ENCODE measurements around the gene ANKRD40.

ANKRD40 gene

GRCh38 chr17:50693036-50693682, 14.6 kb downstream of the ANKRD40 start:
- H3K9me3 ChIP-seq (ENCODE audit: control insufficient read depth in 5 of 5, low read length in 5 of 5): no peaks in the 10 kb centered on the region
- no peak overlapping the region for H3K9ac ChIP-seq (ENCODE audit: low read length in 5 of 5)
- H3K4me3 ChIP-seq (ENCODE audit: low read depth in 1 of 5, low read length in 5 of 5): no peak overlapping the region
- H3K4me1 ChIP-seq (ENCODE audit: control insufficient read depth in 5 of 5, insufficient read depth in 5 of 5, low read length in 5 of 5): peaks cover 0 to 12% (median 0%) of the 10 kb centered on the region in 5 donors
- H3K27ac ChIP-seq (ENCODE audit: low read depth, low read length): no peak overlapping the region
- H3K27me3 ChIP-seq (ENCODE audit: control insufficient read depth in 5 of 5, insufficient read depth in 4 of 5, low read length in 5 of 5): no peaks in the 10 kb centered on the region
- peaks cover 33 to 60% (median 51%) of the 10 kb centered on the region in 5 donors for H3K36me3 ChIP-seq (ENCODE audit: control insufficient read depth in 5 of 5, insufficient read depth in 5 of 5, low read length in 5 of 5)

DNA sequence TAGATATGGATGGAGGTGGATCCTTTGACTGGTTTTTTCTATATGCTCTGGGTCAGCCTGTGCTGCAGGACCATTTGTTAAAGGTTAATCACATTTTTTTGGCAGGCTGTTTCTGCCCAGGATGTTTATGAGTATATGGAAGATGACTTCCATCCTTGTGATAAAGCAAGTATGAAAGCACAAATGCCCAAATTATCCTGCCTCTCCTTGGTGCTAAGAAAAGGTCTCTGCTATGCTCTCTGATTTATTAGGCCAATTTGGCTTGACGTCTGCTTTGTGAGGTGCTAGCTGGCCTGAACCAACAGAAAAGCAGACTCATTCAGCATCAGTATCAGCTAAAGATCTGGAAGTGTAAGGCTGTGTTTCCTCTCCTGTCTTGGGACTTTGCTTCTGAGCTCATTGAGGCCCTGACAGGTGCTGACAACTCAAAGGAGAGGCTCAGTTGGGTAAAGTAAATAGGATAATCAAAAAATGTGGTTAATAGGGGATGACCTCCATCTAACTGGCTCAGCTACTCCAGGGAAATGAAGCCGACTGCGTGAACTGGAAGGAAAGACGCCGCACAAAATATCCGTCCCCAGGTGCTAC, 15.2 kb downstream of the ANKRD40 start:
- Histone ChIP-seq H3K9me3 (ENCODE audit: control insufficient read depth in 5 of 5, low read length in 5 of 5) (no peaks in the 10 kb centered on the region), H3K4me1 (ENCODE audit: control insufficient read depth in 5 of 5, insufficient read depth in 5 of 5, low read length in 5 of 5) (peaks cover 0 to 13% (median under 1%) of the 10 kb centered on the region in 5 donors), H3K27ac (ENCODE audit: low read depth, low read length) (no peak overlapping the region), H3K27me3 (ENCODE audit: control insufficient read depth in 5 of 5, insufficient read depth in 4 of 5, low read length in 5 of 5) (no peaks in the 10 kb centered on the region), H3K36me3 (ENCODE audit: control insufficient read depth in 5 of 5, insufficient read depth in 5 of 5, low read length in 5 of 5) (peaks cover 29 to 55% (median 45%) of the 10 kb centered on the region in 5 donors), H3K4me3 (ENCODE audit: low read depth in 1 of 5, low read length in 5 of 5) (no peak overlapping the region), H3K9ac (ENCODE audit: low read length in 5 of 5) (no peak overlapping the region)

DNA sequence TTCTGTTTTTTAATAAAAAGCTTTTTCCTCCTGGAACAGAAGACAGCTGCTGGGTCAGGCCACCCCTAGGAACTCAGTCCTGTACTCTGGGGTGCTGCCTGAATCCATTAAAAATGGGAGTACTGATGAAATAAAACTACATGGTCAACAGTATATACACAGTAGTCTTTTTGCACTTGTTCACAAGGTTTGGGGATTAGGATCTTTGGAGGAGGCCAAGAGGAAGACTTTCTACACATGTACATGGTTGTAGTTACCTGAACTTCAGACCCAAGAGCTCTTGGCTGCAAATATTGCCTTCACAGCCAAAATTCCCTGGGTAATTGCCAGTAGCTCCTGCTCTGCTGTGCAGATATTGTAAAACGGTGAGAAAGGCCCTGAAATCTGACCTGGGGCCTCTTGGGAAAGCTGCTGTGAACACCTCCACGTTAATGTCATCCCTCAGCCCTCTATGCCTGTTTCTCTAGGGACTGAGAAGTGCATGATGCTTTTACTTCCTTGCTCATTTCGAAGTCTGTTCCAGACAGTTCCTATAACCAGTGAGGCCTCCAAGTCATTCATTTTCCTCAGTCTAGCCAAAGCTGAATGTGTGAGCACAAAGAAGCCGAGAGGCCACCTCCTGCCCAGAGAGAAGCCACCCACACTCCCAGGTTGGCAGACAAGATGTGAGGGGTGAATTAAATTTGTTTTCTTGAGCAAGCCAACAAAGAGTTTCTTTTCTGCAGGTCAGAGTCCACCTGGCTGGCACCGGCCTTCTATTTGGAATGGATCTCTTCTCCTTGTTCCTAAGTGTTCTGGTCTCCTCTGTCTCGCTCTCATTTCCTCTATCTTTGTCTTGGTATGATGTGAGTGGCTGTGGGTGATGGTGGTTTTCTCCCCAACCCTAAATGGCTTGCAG, 15.9 kb downstream of the ANKRD40 start:
- H3K27me3 ChIP-seq (ENCODE audit: control insufficient read depth in 5 of 5, insufficient read depth in 4 of 5, low read length in 5 of 5): no peaks in the 10 kb centered on the region
- no peak overlapping the region for H3K9ac ChIP-seq (ENCODE audit: low read length in 5 of 5)
- no peaks in the 10 kb centered on the region for H3K9me3 ChIP-seq (ENCODE audit: control insufficient read depth in 5 of 5, low read length in 5 of 5)
- peaks cover 0 to 19% (median 8%) of the 10 kb centered on the region in 5 donors for H3K4me1 ChIP-seq (ENCODE audit: control insufficient read depth in 5 of 5, insufficient read depth in 5 of 5, low read length in 5 of 5)
- no peak overlapping the region for H3K4me3 ChIP-seq (ENCODE audit: low read depth in 1 of 5, low read length in 5 of 5)
- no peak overlapping the region for H3K27ac ChIP-seq (ENCODE audit: low read depth, low read length)
- peaks cover 23 to 47% (median 38%) of the 10 kb centered on the region in 5 donors for H3K36me3 ChIP-seq (ENCODE audit: control insufficient read depth in 5 of 5, insufficient read depth in 5 of 5, low read length in 5 of 5)

- no peak overlapping the region for H3K9ac ChIP-seq (ENCODE audit: low read length in 5 of 5)
- H3K36me3 ChIP-seq (ENCODE audit: control insufficient read depth in 5 of 5, insufficient read depth in 5 of 5, low read length in 5 of 5): peaks cover 16 to 40% (median 30%) of the 10 kb centered on the region in 5 donors
- H3K9me3 ChIP-seq (ENCODE audit: control insufficient read depth in 5 of 5, low read length in 5 of 5): no peaks in the 10 kb centered on the region
- H3K27ac ChIP-seq (ENCODE audit: low read depth, low read length): no peak overlapping the region
- peaks cover 0 to 19% (median 9%) of the 10 kb centered on the region in 5 donors for H3K4me1 ChIP-seq (ENCODE audit: control insufficient read depth in 5 of 5, insufficient read depth in 5 of 5, low read length in 5 of 5)
- H3K27me3 ChIP-seq (ENCODE audit: control insufficient read depth in 5 of 5, insufficient read depth in 4 of 5, low read length in 5 of 5): no peaks in the 10 kb centered on the region
- no peak overlapping the region for H3K4me3 ChIP-seq (ENCODE audit: low read depth in 1 of 5, low read length in 5 of 5)
Observed at GRCh38 chr17:50690887-50691549, 16.7 kb downstream of the ANKRD40 start.

GRCh38 chr17:50689956-50690886, 17.5 kb downstream of the ANKRD40 start:
- no peaks in the 10 kb centered on the region for H3K9me3 ChIP-seq (ENCODE audit: control insufficient read depth in 5 of 5, low read length in 5 of 5)
- H3K9ac ChIP-seq (ENCODE audit: low read length in 5 of 5): no peak overlapping the region
- peaks cover 0 to 19% (median 9%) of the 10 kb centered on the region in 5 donors for H3K4me1 ChIP-seq (ENCODE audit: control insufficient read depth in 5 of 5, insufficient read depth in 5 of 5, low read length in 5 of 5)
- H3K27me3 ChIP-seq (ENCODE audit: control insufficient read depth in 5 of 5, insufficient read depth in 4 of 5, low read length in 5 of 5): no peaks in the 10 kb centered on the region
- H3K4me3 ChIP-seq (ENCODE audit: low read depth in 1 of 5, low read length in 5 of 5): no peak overlapping the region
- H3K36me3 ChIP-seq (ENCODE audit: control insufficient read depth in 5 of 5, insufficient read depth in 5 of 5, low read length in 5 of 5): peaks cover 13 to 32% (median 22%) of the 10 kb centered on the region in 5 donors
- no peak overlapping the region for H3K27ac ChIP-seq (ENCODE audit: low read depth, low read length)

DNA sequence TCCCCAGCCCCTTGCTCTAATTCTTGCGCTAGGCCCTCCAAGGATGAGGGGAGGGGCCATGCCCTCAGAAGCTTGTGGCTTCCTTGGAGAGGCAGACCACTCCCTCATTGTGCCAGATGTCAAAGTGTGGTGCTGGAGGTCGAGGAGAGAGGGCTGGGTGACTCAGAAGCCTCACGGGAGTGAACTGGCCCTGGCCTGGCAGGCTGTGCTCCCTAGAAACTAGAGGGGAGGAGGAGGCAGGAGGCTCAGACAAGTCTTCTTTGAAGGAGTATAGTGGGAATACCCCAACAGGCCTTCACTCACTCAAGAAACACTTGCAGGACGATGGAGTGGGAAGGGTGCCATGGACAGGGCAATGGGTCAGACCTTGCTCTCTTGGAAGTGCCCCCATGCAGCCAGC, 18.5 kb downstream of the ANKRD40 start:
- no peak overlapping the region for H3K9ac ChIP-seq (ENCODE audit: low read length in 5 of 5)
- H3K27me3 ChIP-seq (ENCODE audit: control insufficient read depth in 5 of 5, insufficient read depth in 4 of 5, low read length in 5 of 5): no peaks in the 10 kb centered on the region
- no peak overlapping the region for H3K4me3 ChIP-seq (ENCODE audit: low read depth in 1 of 5, low read length in 5 of 5)
- H3K36me3 ChIP-seq (ENCODE audit: control insufficient read depth in 5 of 5, insufficient read depth in 5 of 5, low read length in 5 of 5): peaks cover 10 to 25% (median 17%) of the 10 kb centered on the region in 5 donors
- no peaks in the 10 kb centered on the region for H3K9me3 ChIP-seq (ENCODE audit: control insufficient read depth in 5 of 5, low read length in 5 of 5)
- peaks cover 0 to 19% (median 9%) of the 10 kb centered on the region in 5 donors for H3K4me1 ChIP-seq (ENCODE audit: control insufficient read depth in 5 of 5, insufficient read depth in 5 of 5, low read length in 5 of 5)
- H3K27ac ChIP-seq (ENCODE audit: low read depth, low read length): no peak overlapping the region

DNA sequence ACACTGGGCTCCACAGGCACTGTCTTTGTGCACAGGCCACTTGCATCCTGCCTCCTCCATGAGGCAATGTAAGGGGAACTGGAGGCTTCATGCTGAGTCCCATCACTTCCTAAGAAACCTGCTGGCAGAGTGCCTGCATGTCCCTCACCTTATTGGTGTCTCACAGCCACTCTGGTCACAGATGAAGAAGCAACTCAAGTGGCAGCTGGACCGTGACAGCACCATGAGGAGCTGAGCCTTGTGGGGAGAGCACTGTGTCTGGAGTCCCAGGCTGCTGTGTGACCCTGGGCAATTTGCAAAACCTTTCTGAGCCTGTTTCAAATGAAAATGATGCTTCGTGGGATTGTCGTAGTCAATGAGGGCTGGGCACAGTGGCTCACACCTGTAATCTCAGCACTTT, 19.5 kb downstream of the ANKRD40 start:
- no peaks in the 10 kb centered on the region for H3K27me3 ChIP-seq (ENCODE audit: control insufficient read depth in 5 of 5, insufficient read depth in 4 of 5, low read length in 5 of 5)
- H3K27ac ChIP-seq (ENCODE audit: low read depth, low read length): no peak overlapping the region
- H3K9me3 ChIP-seq (ENCODE audit: control insufficient read depth in 5 of 5, low read length in 5 of 5): no peaks in the 10 kb centered on the region
- H3K4me3 ChIP-seq (ENCODE audit: low read depth in 1 of 5, low read length in 5 of 5): no peak overlapping the region
- peaks cover 6 to 17% (median 12%) of the 10 kb centered on the region in 5 donors for H3K36me3 ChIP-seq (ENCODE audit: control insufficient read depth in 5 of 5, insufficient read depth in 5 of 5, low read length in 5 of 5)
- H3K4me1 ChIP-seq (ENCODE audit: control insufficient read depth in 5 of 5, insufficient read depth in 5 of 5, low read length in 5 of 5): peaks cover 0 to 19% (median 9%) of the 10 kb centered on the region in 5 donors
- no peak overlapping the region for H3K9ac ChIP-seq (ENCODE audit: low read length in 5 of 5)

DNA sequence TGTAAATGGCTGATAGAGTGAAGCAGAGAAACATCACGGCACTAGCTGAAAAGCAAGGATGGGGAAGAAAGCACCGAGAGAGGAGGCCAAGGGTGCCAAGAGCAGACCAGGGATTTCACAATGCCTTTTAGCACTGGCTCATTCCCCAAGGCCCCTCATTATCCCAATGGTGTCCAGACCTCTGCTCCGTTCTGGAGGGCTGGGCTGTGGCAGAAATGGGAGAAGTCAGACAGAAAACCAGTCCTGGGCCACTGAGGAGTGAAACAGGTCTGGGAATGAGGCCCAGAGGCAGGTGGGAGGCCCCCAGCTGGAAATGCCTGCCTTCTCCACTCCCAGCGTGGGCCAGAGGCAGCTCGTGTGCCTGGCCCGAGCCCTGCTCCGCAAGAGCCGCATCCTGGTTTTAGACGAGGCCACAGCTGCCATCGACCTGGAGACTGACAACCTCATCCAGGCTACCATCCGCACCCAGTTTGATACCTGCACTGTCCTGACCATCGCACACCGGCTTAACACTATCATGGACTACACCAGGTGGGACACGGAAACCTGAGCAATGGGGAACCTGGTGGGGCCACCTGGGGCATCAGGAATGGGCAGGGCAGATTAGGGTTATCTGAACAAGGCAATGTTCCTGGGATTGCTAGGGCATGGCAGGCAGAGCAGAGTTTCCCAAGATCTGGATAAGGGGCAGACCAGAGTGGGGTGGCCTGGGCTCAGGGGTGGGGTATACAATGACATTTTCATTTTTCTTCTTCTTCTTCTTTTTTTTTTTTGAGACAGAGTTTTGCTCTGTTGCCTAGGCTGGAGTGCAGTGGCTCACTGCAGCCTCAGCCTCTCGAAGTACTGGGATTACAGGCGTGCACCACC, 20.3 kb downstream of the ANKRD40 start:
- Histone ChIP-seq H3K9me3 (ENCODE audit: control insufficient read depth in 5 of 5, low read length in 5 of 5) (no peaks in the 10 kb centered on the region), H3K9ac (ENCODE audit: low read length in 5 of 5) (no peak overlapping the region), H3K27me3 (ENCODE audit: control insufficient read depth in 5 of 5, insufficient read depth in 4 of 5, low read length in 5 of 5) (no peaks in the 10 kb centered on the region), H3K27ac (ENCODE audit: low read depth, low read length) (no peak overlapping the region), H3K4me3 (ENCODE audit: low read depth in 1 of 5, low read length in 5 of 5) (no peak overlapping the region), H3K36me3 (ENCODE audit: control insufficient read depth in 5 of 5, insufficient read depth in 5 of 5, low read length in 5 of 5) (peaks cover under 1 to 9% (median 5%) of the 10 kb centered on the region in 5 donors), H3K4me1 (ENCODE audit: control insufficient read depth in 5 of 5, insufficient read depth in 5 of 5, low read length in 5 of 5) (peaks cover 0 to 19% (median 9%) of the 10 kb centered on the region in 5 donors)
